GM12878 (cell line): Measurements from ENCODE around the gene MRPL20. TPM values are rescaled to one million over a fixed set of nuclear protein-coding genes. Genes with fewer than 3 reads are reported as not detected.

ENCODE experiments used
- ATAC-seq: fragments of 200-7000 bp; cut with Tn5 transposase; 3 replicates; pipeline ENCODE4 v1.9.1; 2020; ENCODE audit warnings: mild to moderate bottlenecking, moderate library complexity
- BruUV-seq: library from RNA; stranded (reverse); fragments of 400-500 nt; replicated peaks from 2 replicates; lab custom pipeline; 2021; lab: Mats Ljungman, UMichigan
- CTCF ChIA-PET: fragments of 300-600 bp; sonication (Branson Sonifier 250); formaldehyde crosslinking; extraction: SDS; loops from one replicate; lab custom pipeline; 2021; ENCODE audit warnings: inconsistent platforms; lab: Yijun Ruan, JAX
- POLR2A ChIA-PET: fragments of 350-600 bp; formaldehyde crosslinking; extraction: SDS; loops from one replicate; lab custom pipeline; 2021; ENCODE audit warnings: inconsistent platforms; lab: Charles Lee
- RAD21 ChIA-PET: fragments of 300-600 bp; sonication (Branson Sonifier 250); formaldehyde crosslinking; loops from one replicate; lab custom pipeline; 2023; ENCODE audit warnings: antibody characterized with exemption; ENCODE audit not compliant: unreplicated experiment; lab: Charles Lee
- SMC1A ChIA-PET: fragments of 300-600 bp; sonication (Branson Sonifier 250); formaldehyde crosslinking; loops from one replicate; lab custom pipeline; 2023; ENCODE audit not compliant: unreplicated experiment, uncharacterized antibody; lab: Charles Lee
- DNase-seq: peaks from one replicate; pipeline ENCODE4 v3.0.0-alpha.2; 2011; ENCODE audit warnings: low read depth, low spot score
- FAIRE-seq: peaks from 3 replicates; lab custom pipeline; 2011; peaks lifted over from hg19 to GRCh38; lab: Jason Lieb, UNC
- H2AFZ ChIP-seq: 2 replicates; pipeline ENCODE4 v1.6.0; 2011; ENCODE audit warnings: low read depth, low read length, control low read depth; ENCODE audit not compliant: control insufficient read depth
- H3K27ac ChIP-seq: 2 replicates; pipeline ENCODE4 v1.5.1; 2011; ENCODE audit warnings: control low read depth; ENCODE audit not compliant: control insufficient read depth, insufficient read depth
- H3K27me3 ChIP-seq, 2 experiments: replicated peaks in 1 of 2; 2 replicates each; pipeline versions ENCODE4 v1.6.0 to v1.6.1; 2011; ENCODE audit warnings: low read length in 1 of 2; ENCODE audit not compliant: control insufficient read depth in 2 of 2, insufficient read depth in 2 of 2
- H3K36me3 ChIP-seq, 2 experiments: 2 replicates each; pipeline ENCODE4 v1.5.1; 2011; ENCODE audit warnings: low read length in 1 of 2; ENCODE audit not compliant: control insufficient read depth in 2 of 2, insufficient read depth in 2 of 2
- H3K4me1 ChIP-seq: 2 replicates; pipeline ENCODE4 v1.6.1; 2011; ENCODE audit warnings: mild to moderate bottlenecking, low read length, moderate library complexity, mixed read lengths; ENCODE audit not compliant: control insufficient read depth, insufficient read depth
- H3K4me2 ChIP-seq: 2 replicates; pipeline ENCODE4 v1.6.0; 2011; ENCODE audit warnings: control low read depth; ENCODE audit not compliant: control insufficient read depth, insufficient read depth
- H3K4me3 ChIP-seq: fragments of 200-600 bp; sonication (generic); 2 replicates; pipeline ENCODE4 v1.5.1; 2016
- H3K79me2 ChIP-seq: 2 replicates; pipeline ENCODE4 v1.6.0; 2011; ENCODE audit warnings: low read length; ENCODE audit not compliant: control insufficient read depth, insufficient read depth
- H3K9ac ChIP-seq: 2 replicates; pipeline ENCODE4 v1.8.0; 2011; ENCODE audit warnings: low read length, control low read depth, mixed read lengths; ENCODE audit not compliant: control insufficient read depth, insufficient read depth
- H3K9me3 ChIP-seq: replicated peaks from 3 replicates; pipeline ENCODE4 v1.5.1; 2011; ENCODE audit warnings: mild to moderate bottlenecking, low read length; ENCODE audit not compliant: control insufficient read depth, insufficient read depth
- H4K20me1 ChIP-seq: 2 replicates; pipeline ENCODE4 v1.6.0; 2011; ENCODE audit not compliant: control insufficient read depth, insufficient read depth
- BCL11A ChIP-seq: IDR thresholded peaks from 2 replicates; pipeline ENCODE4 v1.6.1; 2011; ENCODE audit warnings: low read depth, low read length
- CEBPB ChIP-seq, 2 experiments: fragments of 150-350 bp in 1 of 2; IDR thresholded peaks; 2 replicates each; pipeline ENCODE4 v1.6.1; 2012 to 2014; ENCODE audit warnings: low read depth in 2 of 2, low read length in 2 of 2, borderline replicate concordance in 1 of 2, inconsistent platforms in 1 of 2
- ESRRA ChIP-seq: IDR thresholded peaks from 2 replicates; pipeline ENCODE4 v1.6.1; 2012; ENCODE audit warnings: mild to moderate bottlenecking, low read length, improper control_type of control experiment
- IRF4 ChIP-seq: IDR thresholded peaks from 2 replicates; pipeline ENCODE4 v1.6.1; 2011; ENCODE audit warnings: low read depth, low read length
- PBX3 ChIP-seq: IDR thresholded peaks from 2 replicates; pipeline ENCODE4 v1.6.1; 2011; ENCODE audit warnings: mild to moderate bottlenecking, low read depth, low read length, moderate library complexity; ENCODE audit not compliant: insufficient replicate concordance
- PKNOX1 ChIP-seq: fragments of 450-650 bp; IDR thresholded peaks from 2 replicates; pipeline ENCODE4 v1.6.1; 2016; ENCODE audit warnings: mild to moderate bottlenecking
- TCF3 ChIP-seq: IDR thresholded peaks from 2 replicates; pipeline ENCODE4 v1.6.1; 2012; ENCODE audit warnings: low read depth, mild to moderate bottlenecking, low read length, borderline replicate concordance; ENCODE audit not compliant: insufficient read depth
- ZBTB11 ChIP-seq: fragments of 450-650 bp; formaldehyde crosslinking; IDR thresholded peaks from 2 replicates; pipeline ENCODE4 v1.5.0; 2022; ENCODE audit warnings: mild to moderate bottlenecking, missing genetic modification characterization
- ZBTB4 ChIP-seq: fragments of 450-650 bp; formaldehyde crosslinking; IDR thresholded peaks from 2 replicates; pipeline ENCODE4 v1.4.0; 2022; ENCODE audit warnings: mild to moderate bottlenecking, moderate library complexity
- ZZZ3 ChIP-seq: IDR thresholded peaks from 2 replicates; pipeline ENCODE4 v1.6.1; 2011; ENCODE audit warnings: low read depth; ENCODE audit not compliant: control insufficient read depth, insufficient read length
- WGBS: methylation state at CpG from one replicate; pipeline ENCODE4 v1.1.6; 2016; ENCODE audit warnings: low lambda C conversion rate; ENCODE audit not compliant: insufficient replicate concordance, insufficient coverage; ENCODE audit errors: missing lambda C conversion rate; 5-methylcytosine and 5-hydroxymethylcytosine counted together
- in situ Hi-C: fragments of 300-500 bp; cut with MboI; formaldehyde crosslinking; loops from 9 replicates; pipeline ENCODE4 v1.14.3; 2018; ENCODE audit warnings: mixed read lengths
- intact Hi-C: fragments of 100-400 bp; cut with micrococcal nuclease; formaldehyde crosslinking; loops from one replicate; pipeline ENCODE4 v1.14.2; 2022; ENCODE audit not compliant: unreplicated experiment
- polyA plus RNA-seq, 11 experiments: library from polyadenylated mRNA; depleted of rRNA in 4 of 11; unstranded in 6 of 11; stranded (reverse) in 5 of 11; fragments of >200 nt; fragmentation: Nextera tagmentation in 4 of 11; fragmentation: Illumina TruSeq in 1 of 11; extraction: Ambion mirVana in 4 of 11; extraction: Trizol in 1 of 11; gene quantifications; 1 replicate in 1 of 11; 2 replicates in 10 of 11; pipeline versions ENCODE4 v1.2.1 to v1.2.3, GENCODE V29; 2011 to 2016; ENCODE audit warnings: inconsistent platforms in 2 of 11, missing spikeins in 2 of 11, low read depth in 1 of 11
- total RNA-seq, 4 experiments: library from RNA; depleted of rRNA in 3 of 4; stranded (reverse); fragments of >200 nt in 3 of 4; fragmentation: Illumina TruSeq in 1 of 4; extraction: Trizol in 1 of 4; gene quantifications; 2 replicates each; pipeline versions ENCODE4 v1.2.1 to v1.2.3, GENCODE V29; 2013 to 2021

The MRPL20 gene
- total and polyA plus RNA-seq, 10 of the 15 experiments (the other 5 are each of a cell fraction or from before 2014, with no cell fraction given): 129 to 525 (median 255) TPM

DNA sequence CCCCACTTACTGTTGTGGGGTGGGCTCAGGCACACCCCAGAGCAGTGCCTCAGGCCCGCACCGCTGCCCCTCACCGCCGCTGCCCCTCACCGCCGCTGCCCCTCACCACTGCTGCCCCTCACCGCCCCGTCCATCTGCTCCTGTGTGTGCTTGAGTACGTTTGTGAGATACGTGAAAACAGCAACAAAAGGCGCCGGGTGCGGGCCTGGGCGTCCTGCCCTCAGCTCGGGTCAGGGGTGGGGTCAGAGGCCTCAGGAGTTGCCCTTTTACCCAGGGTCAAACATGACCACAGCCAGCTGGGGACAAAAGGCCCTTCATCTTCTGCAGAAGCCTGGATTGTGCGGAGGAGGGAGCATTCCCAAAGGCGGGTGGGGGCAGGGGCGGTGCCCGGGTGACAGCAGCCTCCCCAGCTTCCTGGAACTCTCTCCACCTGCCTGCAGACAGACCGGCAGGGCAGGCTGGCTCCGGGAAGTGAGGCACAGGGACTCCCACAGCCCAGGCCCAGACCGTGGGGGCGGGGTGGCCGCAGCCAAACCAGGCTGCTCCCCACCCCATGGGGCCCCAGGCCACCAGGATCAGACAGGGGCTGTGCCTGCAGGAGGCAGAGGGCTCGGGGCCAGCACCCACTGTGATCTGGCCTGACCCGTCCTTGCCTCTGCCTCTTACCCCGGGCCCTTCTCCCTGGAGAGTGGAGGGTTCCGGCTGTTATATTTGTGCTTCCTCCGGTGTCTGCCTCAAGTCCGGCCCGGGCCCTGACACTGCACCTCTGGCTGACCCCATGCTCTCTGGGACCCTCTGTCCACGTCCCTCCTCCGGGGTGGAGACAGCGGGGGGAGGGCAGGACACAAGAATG, 26.1 kb upstream of the MRPL20 start (continued):
- no peak for TF ChIP-seq ZBTB11 (CRISPR knock-in tag)
- TF ChIP-seq, all 136 proteins: peak for 0

DNA sequence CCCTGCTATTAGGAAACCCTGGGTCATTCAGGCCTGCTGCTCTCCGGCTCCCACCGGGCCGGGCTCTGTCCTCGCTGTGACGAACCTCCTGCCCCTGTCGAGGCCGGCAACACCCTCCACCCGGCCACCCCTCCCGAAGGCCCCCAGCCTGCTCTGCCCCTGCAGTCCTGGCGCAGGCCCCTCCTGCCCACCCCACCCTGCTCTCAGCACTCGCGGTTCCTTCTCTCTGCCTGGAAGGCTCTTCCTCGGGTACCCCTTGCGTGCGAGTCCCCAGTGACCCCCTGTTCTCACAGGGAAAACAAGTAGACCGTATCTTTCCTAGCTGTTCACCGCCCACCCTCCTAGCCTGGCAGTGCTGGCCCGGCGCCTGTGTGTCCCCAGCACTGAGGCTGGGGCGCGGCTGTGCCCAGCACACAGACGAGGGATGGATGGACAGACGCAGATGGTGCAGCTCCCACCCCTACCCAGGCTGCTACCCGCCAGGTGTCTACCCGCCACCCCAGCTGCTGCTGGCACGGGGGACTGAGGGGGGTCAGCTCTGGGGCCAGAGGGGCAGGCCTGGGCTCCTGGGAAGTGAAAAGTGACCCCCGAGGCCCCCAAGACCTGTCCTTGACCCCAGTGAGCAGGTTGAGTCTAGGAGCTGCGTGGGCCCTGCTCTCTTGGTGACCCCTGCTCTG, 25.3 kb upstream of the MRPL20 start:
- 53% methylated on average over 21 of the region's 28 CpGs for WGBS
- H3K9ac ChIP-seq: no peak overlapping the region
- H3K9me3 ChIP-seq: no peaks in the 10 kb centered on the region
- DNase-seq (no peak), FAIRE-seq (no peak), ATAC-seq (no peak)
- H3K79me2 ChIP-seq: no peaks in the 10 kb centered on the region
- no TSS peak for BruUV-seq
- in situ Hi-C loops (no loop called here), intact Hi-C loops (no loop called here)
- SMC1A ChIA-PET: no interaction called here
- no peaks in the 10 kb centered on the region for H4K20me1 ChIP-seq
- H3K4me1 ChIP-seq: peaks cover 17% of the 10 kb centered on the region
- peaks cover 0 to 13% of the 10 kb centered on the region in 2 experiments; a peak in 3 of 4 replicates for H3K27me3 ChIP-seq
- no peak overlapping the region for H2AFZ ChIP-seq
- RAD21 ChIA-PET: no interaction called here
- H3K27ac ChIP-seq: no peak overlapping the region
- no peaks in the 10 kb centered on the region for H3K36me3 ChIP-seq
- H3K4me3 ChIP-seq: no peak overlapping the region
- H3K4me2 ChIP-seq: no peak overlapping the region
- POLR2A ChIA-PET: interaction anchor here (0.6 to 1.0 kb wide), 2 partner anchors 14 to 15 kb away, joined by 3 to 8 read pairs; no protein-coding TSS in a partner anchor
- CTCF ChIA-PET: interaction anchor here (0.7 kb wide), 1 partner anchor 25 kb away, joined by 3 read pairs; no protein-coding TSS in a partner anchor
- TF ChIP-seq CEBPB (IDR thresholded peaks at IDR 0.05; ENCODE audit: borderline replicate concordance in 1 of 2, low read depth in 2 of 2, low read length in 2 of 2): no peak
- no peak for TF ChIP-seq PBX3
- no peak for TF ChIP-seq ESRRA
- no peak for TF ChIP-seq BCL11A
- TF ChIP-seq ZBTB4 (CRISPR knock-in tag): no peak
- TF ChIP-seq PKNOX1: no peak
- TF ChIP-seq IRF4: no peak
- no peak for TF ChIP-seq TCF3
- TF ChIP-seq ZZZ3: no peak
